Smooth muscle cell (in vitro differentiated cells): Measurements from ENCODE around the gene DEFB124. TPM values are rescaled to one million over a fixed set of nuclear protein-coding genes. Genes with fewer than 3 reads are reported as not detected.

Source experiments
- DNase-seq: peaks from one replicate; lab custom pipeline; 2025; ENCODE audit not compliant: unreplicated experiment; lab: John Stamatoyannopoulos, UW
- H2AFZ ChIP-seq: fragments of 200-600 bp; sonication (generic); 2 replicates; pipeline ENCODE4 v1.6.0; 2016; ENCODE audit warnings: antibody characterized with exemption, low read depth, mild to moderate bottlenecking
- H3F3A ChIP-seq: fragments of 200-600 bp; sonication (generic); 2 replicates; pipeline ENCODE4 v1.6.0; 2017; ENCODE audit warnings: antibody characterized with exemption, low read depth
- H3K27ac ChIP-seq: fragments of 200-600 bp; sonication (generic); 2 replicates; pipeline ENCODE4 v1.5.1; 2016; ENCODE audit warnings: low read depth, mild to moderate bottlenecking
- H3K27me3 ChIP-seq: fragments of 200-600 bp; sonication (generic); 2 replicates; pipeline ENCODE4 v1.6.1; 2016; ENCODE audit warnings: low read depth, mild to moderate bottlenecking
- H3K36me3 ChIP-seq: fragments of 200-600 bp; sonication (generic); 2 replicates; pipeline ENCODE4 v1.5.1; 2016; ENCODE audit warnings: low read depth
- H3K4me1 ChIP-seq: fragments of 200-600 bp; sonication (generic); 2 replicates; pipeline ENCODE4 v1.5.1; 2016; ENCODE audit warnings: low read depth
- H3K4me2 ChIP-seq: fragments of 200-600 bp; sonication (generic); 2 replicates; pipeline ENCODE4 v1.6.0; 2016; ENCODE audit warnings: mild to moderate bottlenecking
- H3K4me3 ChIP-seq: fragments of 200-600 bp; sonication (generic); 2 replicates; pipeline ENCODE4 v1.5.1; 2016; ENCODE audit warnings: mild to moderate bottlenecking
- H3K79me2 ChIP-seq: fragments of 200-600 bp; sonication (generic); 2 replicates; pipeline ENCODE4 v1.6.0; 2016; ENCODE audit warnings: low read depth, mild to moderate bottlenecking
- H3K9ac ChIP-seq: fragments of 200-600 bp; sonication (generic); 2 replicates; pipeline ENCODE4 v1.6.0; 2016; ENCODE audit warnings: low read depth
- H3K9me3 ChIP-seq: fragments of 200-600 bp; sonication (generic); replicated peaks from 2 replicates; pipeline ENCODE4 v1.5.1; 2016; ENCODE audit warnings: low read depth
- H4K20me1 ChIP-seq: fragments of 200-600 bp; sonication (generic); 2 replicates; pipeline ENCODE4 v1.6.0; 2016; ENCODE audit warnings: low read depth
- WGBS: methylation state at CpG from one replicate; pipeline ENCODE4 v1.1.7; 2016; ENCODE audit warnings: low lambda C conversion rate; 5-methylcytosine and 5-hydroxymethylcytosine counted together
- polyA plus RNA-seq: library from polyadenylated mRNA; unstranded; fragments of >200 nt; fragmentation: Nextera tagmentation; extraction: Ambion mirVana; gene quantifications from 2 replicates; pipeline ENCODE4 v1.2.1, GENCODE V29; 2016
- total RNA-seq: library from RNA; depleted of rRNA; stranded (reverse); fragments of >200 nt; gene quantifications from 2 replicates; pipeline ENCODE4 v1.2.3, GENCODE V29; 2014
- TF ChIP-seq, protein P1 (sequence below): fragments of 200-600 bp; sonication (generic); IDR thresholded peaks from 2 replicates; pipeline ENCODE4 v1.5.1; 2017; ENCODE audit warnings: borderline replicate concordance, mild to moderate bottlenecking, antibody characterized with exemption; ENCODE audit not compliant: insufficient read depth, poor library complexity, severe bottlenecking

Gene DEFB124
- total and polyA plus RNA-seq, 2 experiments from 2014 or later = not detected

DNA sequence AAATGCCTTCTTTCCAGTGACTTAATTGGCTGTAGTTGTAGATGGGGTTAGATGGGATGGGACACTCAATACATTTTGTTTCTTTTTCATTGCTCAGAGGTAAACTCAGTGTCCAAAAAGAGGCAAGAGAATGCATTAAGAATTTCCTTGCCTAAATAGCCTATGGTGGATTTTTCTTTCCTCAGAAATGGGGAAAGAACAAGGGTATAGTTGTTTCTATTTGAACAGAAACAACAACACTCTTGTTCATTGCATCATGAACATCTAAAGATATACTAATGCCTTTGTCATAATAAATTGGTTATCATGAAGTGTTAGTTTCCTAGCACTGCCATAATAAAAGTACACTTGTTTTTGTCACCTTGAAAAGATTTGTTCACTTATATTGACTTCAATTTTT, 49.1 kb downstream of the DEFB124 start:
- Histone ChIP-seq H3K27ac (no peak overlapping the region), H3K36me3 (peaks cover 3% of the 10 kb centered on the region), H3K4me2 (no peak overlapping the region), H3K4me3 (no peak overlapping the region), H3K9ac (no peak overlapping the region), H3K4me1 (no peaks in the 10 kb centered on the region), H3K79me2 (no peaks in the 10 kb centered on the region), H3K9me3 (peaks cover 8% of the 10 kb centered on the region), H4K20me1 (no peaks in the 10 kb centered on the region), H3K27me3 (no peaks in the 10 kb centered on the region), H3F3A (no peaks in the 10 kb centered on the region), H2AFZ (no peak overlapping the region)
- no peak for DNase-seq
- TF ChIP-seq, protein P1, sequence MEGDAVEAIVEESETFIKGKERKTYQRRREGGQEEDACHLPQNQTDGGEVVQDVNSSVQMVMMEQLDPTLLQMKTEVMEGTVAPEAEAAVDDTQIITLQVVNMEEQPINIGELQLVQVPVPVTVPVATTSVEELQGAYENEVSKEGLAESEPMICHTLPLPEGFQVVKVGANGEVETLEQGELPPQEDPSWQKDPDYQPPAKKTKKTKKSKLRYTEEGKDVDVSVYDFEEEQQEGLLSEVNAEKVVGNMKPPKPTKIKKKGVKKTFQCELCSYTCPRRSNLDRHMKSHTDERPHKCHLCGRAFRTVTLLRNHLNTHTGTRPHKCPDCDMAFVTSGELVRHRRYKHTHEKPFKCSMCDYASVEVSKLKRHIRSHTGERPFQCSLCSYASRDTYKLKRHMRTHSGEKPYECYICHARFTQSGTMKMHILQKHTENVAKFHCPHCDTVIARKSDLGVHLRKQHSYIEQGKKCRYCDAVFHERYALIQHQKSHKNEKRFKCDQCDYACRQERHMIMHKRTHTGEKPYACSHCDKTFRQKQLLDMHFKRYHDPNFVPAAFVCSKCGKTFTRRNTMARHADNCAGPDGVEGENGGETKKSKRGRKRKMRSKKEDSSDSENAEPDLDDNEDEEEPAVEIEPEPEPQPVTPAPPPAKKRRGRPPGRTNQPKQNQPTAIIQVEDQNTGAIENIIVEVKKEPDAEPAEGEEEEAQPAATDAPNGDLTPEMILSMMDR = no peak

DNA sequence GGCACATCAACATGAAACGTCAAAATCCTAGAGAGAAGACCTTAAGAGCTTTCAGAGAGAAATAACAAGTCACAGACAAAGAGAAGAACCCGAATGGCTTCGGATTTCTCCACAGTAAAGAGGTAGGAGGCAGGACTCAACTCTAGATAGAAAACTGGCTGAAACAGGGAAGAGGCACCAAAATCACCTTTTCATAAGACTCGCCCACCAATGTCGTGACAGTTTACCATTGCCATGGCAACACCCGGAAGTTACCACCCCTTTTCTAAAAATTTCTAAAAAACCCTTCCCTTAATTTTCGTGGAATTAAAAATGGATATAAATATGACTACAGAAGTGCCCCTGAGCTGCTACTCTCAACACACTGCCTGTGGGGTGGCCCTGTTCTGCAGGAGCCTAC, 56.6 kb downstream of the DEFB124 start:
- H3K9ac ChIP-seq = no peak overlapping the region
- H3K4me1 ChIP-seq = no peaks in the 10 kb centered on the region
- H3K27ac ChIP-seq = no peak overlapping the region
- H3K9me3 ChIP-seq = peaks cover 8% of the 10 kb centered on the region
- H3K27me3 ChIP-seq = no peaks in the 10 kb centered on the region
- no peak overlapping the region for H3K4me3 ChIP-seq
- no peaks in the 10 kb centered on the region for H3F3A ChIP-seq
- no peaks in the 10 kb centered on the region for H3K79me2 ChIP-seq
- H4K20me1 ChIP-seq = no peaks in the 10 kb centered on the region
- H3K36me3 ChIP-seq = no peaks in the 10 kb centered on the region
- WGBS = 79% methylated on average over 7 of the region's 7 CpGs
- no peak for DNase-seq
- no peak overlapping the region for H3K4me2 ChIP-seq
- no peak overlapping the region for H2AFZ ChIP-seq
- TF ChIP-seq, protein P1 = no peak

DNA sequence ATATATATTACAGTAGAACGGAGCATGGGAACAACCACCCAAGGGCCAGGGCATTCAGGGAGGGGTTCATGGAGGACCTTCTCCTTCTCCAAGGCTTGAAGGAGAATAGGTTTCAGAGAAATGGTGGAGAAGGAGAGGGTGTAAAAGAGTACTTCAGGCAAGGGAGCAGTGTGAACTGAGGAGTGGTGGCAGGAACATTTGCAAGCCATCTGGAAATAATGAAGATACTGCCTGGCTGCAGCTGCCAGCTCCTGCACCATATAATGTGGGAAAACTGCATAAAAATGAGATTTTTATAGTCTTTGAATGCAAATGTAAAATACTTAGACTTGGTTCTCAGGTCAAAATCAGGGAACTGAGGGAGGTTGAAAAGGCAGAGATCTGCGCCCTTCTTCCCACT, 59.3 kb downstream of the DEFB124 start:
- no peak overlapping the region for H3K27ac ChIP-seq
- no peaks in the 10 kb centered on the region for H3K27me3 ChIP-seq
- TF ChIP-seq, protein P1 = no peak
- H3K9ac ChIP-seq = no peak overlapping the region
- H3K79me2 ChIP-seq = no peaks in the 10 kb centered on the region
- WGBS = 97% methylated on average over 2 of the region's 2 CpGs
- no peak overlapping the region for H3K4me2 ChIP-seq
- no peak for DNase-seq
- no peaks in the 10 kb centered on the region for H4K20me1 ChIP-seq
- H3K4me3 ChIP-seq = no peak overlapping the region
- H2AFZ ChIP-seq = no peak overlapping the region
- H3F3A ChIP-seq = no peaks in the 10 kb centered on the region
- H3K36me3 ChIP-seq = no peaks in the 10 kb centered on the region
- peaks cover 8% of the 10 kb centered on the region for H3K9me3 ChIP-seq
- H3K4me1 ChIP-seq = no peaks in the 10 kb centered on the region

Other genes starting within 250 kb of the DEFB124 start
- gene DEFB115, start 217.5 kb downstream of the DEFB124 start, total RNA-seq = not detected in 2 replicates
- gene DEFB115, start 217.5 kb downstream of the DEFB124 start, polyA plus RNA-seq = not detected in 2 replicates
- gene DEFB116, start 166.5 kb downstream of the DEFB124 start, total RNA-seq = not detected in 2 replicates
- not detected in 2 replicates for gene DEFB116, start 166.5 kb downstream of the DEFB124 start, polyA plus RNA-seq
- gene DEFB118, start 106.5 kb downstream of the DEFB124 start, total RNA-seq = not detected in 2 replicates
- gene DEFB118, start 106.5 kb downstream of the DEFB124 start, polyA plus RNA-seq = not detected in 2 replicates
- gene DEFB119, start 84.5 kb downstream of the DEFB124 start, total RNA-seq = not detected in 2 replicates
- gene DEFB119, start 84.5 kb downstream of the DEFB124 start, polyA plus RNA-seq = not detected in 2 replicates
- gene DEFB121, start 68.9 kb downstream of the DEFB124 start, total RNA-seq = not detected in 2 replicates
- not detected in 2 replicates for gene DEFB121, start 68.9 kb downstream of the DEFB124 start, polyA plus RNA-seq
- gene DEFB123, start 34.5 kb downstream of the DEFB124 start, total RNA-seq = not detected in 2 replicates
- not detected in 2 replicates for gene DEFB123, start 34.5 kb downstream of the DEFB124 start, polyA plus RNA-seq
- gene REM1, start 161 bp upstream of the DEFB124 start, total RNA-seq = 0.85 TPM in 1 of 2 replicates, not detected in the other
- 1.1 and 1.4 TPM in 2 replicates for gene REM1, start 161 bp upstream of the DEFB124 start, polyA plus RNA-seq
- gene HM13, start 39.3 kb upstream of the DEFB124 start, total RNA-seq = 165 and 210 TPM in 2 replicates
- gene HM13, start 39.3 kb upstream of the DEFB124 start, polyA plus RNA-seq = 336 and 397 TPM in 2 replicates
- gene ID1, start 130.2 kb upstream of the DEFB124 start, total RNA-seq = 396 and 414 TPM in 2 replicates
- 87.6 and 182 TPM in 2 replicates for gene ID1, start 130.2 kb upstream of the DEFB124 start, polyA plus RNA-seq
- gene COX4I2, start 162.8 kb upstream of the DEFB124 start, total RNA-seq = not detected in 2 replicates
- 0.80 and 2.1 TPM in 2 replicates for gene COX4I2, start 162.8 kb upstream of the DEFB124 start, polyA plus RNA-seq
- 35.5 and 47.0 TPM in 2 replicates for gene BCL2L1, start 247.7 kb upstream of the DEFB124 start, total RNA-seq
- 24.8 and 41.1 TPM in 2 replicates for gene BCL2L1, start 247.7 kb upstream of the DEFB124 start, polyA plus RNA-seq